HG02943 (cell line): Measurements from ENCODE around the gene PIK3C2G.
"Not testable (repeated sequence)": the region's sequence is repeated elsewhere in the genome, so short reads cannot be mapped to it uniquely, and the experiment has no call there.

Experiments used
- ATAC-seq: cut with Tn5 transposase; IDR thresholded peaks from one replicate; pipeline ENCODE4 v1.9.1; 2021; ENCODE audit warnings: mild to moderate bottlenecking, low read depth, moderate library complexity; ENCODE audit not compliant: unreplicated experiment

PIK3C2G gene

DNA sequence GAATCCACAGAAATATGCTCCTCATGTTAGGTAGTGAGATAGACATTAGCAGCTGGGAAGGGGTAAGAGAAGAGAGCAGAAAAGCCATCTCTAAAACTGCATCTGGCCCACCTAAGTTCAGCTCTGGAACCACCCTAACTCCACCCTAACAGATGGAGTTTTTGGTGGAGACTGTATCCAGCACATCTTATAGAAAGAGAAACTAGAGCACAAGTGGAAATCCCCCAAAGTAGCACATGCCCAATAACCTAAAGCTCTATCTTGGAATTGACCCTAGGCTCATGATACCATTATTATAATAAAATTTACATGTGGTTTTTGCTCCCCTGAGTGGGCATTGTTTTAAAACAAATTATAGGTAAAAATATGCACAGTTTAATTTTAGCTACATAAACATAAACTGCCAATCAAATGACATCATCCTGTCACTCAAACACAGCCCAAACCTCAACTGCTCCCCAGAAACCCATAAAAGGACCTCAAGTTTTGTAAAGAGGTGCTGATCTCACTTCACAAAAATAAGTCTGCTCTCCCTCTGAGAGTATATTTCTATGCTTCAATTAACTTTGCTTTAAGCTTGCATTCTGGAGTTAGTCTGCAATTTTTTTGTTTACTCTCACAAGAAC, 206.4 kb downstream of the PIK3C2G start:
- ATAC-seq = no peak

DNA sequence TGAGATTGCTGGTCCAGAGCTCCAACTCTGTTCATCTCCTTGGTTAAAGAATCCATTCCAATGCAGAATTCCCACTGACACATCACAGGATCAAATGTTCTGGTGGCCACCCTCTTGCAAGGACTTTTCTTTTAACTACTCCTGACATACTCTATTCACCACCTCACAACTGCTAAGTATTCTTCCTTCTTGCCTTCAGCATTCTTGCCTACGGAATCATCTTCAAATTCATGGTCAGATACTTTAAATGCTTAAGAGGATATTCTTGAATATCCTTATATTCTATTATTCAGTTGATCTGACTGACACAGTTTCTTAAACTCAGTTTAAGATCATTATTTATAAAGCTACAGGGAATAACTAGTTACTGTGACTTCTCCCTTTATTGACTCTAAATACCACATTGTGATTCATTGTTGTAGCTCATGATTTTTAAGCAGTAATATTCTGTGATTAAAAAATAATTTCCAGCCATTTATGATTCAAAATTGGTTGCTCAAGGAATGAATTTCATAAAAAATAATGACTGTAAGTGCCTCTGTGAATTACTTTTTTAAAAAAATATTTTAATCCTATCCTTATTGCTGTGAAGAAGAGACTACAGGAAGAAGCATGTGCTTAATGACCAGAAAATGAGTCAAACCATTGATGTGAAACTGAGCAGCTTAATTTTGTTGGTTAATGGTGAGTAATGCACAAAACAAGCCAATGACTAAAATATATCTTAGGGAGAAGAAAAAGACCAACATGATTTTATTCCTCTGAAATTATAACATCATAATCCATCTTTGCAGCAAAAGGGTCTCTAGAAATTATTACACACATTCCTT, 207.1 kb downstream of the PIK3C2G start:
- no peak for ATAC-seq

DNA sequence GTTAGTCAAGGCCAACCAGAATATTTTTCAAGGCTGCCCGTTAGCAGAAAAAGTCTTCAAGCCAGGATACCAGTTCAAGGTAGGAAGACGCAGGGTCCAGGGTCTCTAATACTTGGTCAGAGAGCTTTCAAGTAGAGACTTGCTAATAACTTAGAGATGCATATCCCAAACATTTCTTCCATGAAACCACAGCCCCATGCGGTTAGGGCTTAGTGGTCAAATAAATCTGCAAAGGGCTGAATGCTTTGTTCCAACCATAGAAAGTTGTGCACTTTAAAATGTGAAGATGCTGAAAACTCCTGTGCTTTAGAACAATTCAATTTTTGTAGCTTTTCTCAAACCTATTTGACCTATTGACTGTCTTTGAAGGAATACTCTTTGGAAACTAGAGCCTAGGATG, 208.9 kb downstream of the PIK3C2G start:
- no peak for ATAC-seq

GRCh38 chr12:18472304-18472703, 211.0 kb downstream of the PIK3C2G start:
- ATAC-seq = no peak

DNA sequence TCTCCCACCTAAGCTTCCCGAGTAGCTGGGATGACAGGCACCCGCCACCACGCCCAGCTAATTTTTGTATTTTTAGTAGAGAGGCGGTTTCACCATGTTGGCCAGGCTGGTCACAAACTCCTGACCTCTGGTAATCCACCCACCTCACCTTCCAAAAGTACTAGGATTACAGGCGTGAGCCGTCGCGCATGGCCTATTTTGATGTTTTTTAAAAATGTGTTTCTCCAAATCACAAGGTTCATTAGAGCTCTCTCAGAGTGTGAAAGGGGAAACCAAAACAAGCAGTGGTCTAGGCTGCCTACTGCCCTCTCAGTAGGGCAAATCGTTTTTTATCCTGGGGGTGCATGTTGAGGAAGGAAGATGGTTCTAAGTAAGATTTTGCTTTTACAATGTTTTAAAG, 211.5 kb downstream of the PIK3C2G start:
- ATAC-seq = no peak

- ATAC-seq = no peak
These were observed 215.5 kb downstream of the PIK3C2G start for GRCh38 chr12:18476861-18477260.

- ATAC-seq = no peak
These were observed 217.9 kb downstream of the PIK3C2G start for GRCh38 chr12:18479256-18479655.

GRCh38 chr12:18482601-18483120, 221.3 kb downstream of the PIK3C2G start:
- ATAC-seq = no peak

DNA sequence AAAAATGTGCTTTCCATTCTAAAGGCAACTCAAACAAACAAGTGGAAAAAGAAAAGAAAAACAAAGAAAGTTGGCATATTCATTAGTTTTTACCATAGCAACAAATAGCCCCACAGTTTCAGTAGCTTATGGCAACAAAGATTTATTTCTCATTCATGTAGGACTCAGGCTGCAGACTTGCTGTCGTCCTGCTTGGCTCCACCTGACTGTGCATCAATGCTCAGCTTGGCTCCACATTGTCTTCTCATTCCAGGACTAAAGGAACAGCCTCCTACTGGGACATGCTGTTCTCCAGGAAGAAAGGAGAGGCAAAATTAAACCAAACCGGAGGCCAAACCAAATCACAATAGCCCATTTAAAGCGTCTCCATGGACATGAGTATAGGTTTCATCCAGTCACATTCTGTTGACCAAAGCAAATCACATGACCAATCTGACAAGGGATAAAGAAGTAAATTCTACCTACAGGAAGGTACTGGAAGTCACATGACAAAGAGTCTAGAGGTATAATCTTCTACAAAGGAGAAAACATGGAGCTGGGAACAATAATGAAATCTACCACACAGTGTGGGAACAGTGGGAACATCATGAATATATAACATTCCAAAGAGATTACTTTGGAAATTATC, 222.5 kb downstream of the PIK3C2G start:
- ATAC-seq = no peak

GRCh38 chr12:18486036-18486435, 224.7 kb downstream of the PIK3C2G start:
- no peak for ATAC-seq

- ATAC-seq = no peak
These were observed 226.2 kb downstream of the PIK3C2G start for GRCh38 chr12:18487509-18487908.

DNA sequence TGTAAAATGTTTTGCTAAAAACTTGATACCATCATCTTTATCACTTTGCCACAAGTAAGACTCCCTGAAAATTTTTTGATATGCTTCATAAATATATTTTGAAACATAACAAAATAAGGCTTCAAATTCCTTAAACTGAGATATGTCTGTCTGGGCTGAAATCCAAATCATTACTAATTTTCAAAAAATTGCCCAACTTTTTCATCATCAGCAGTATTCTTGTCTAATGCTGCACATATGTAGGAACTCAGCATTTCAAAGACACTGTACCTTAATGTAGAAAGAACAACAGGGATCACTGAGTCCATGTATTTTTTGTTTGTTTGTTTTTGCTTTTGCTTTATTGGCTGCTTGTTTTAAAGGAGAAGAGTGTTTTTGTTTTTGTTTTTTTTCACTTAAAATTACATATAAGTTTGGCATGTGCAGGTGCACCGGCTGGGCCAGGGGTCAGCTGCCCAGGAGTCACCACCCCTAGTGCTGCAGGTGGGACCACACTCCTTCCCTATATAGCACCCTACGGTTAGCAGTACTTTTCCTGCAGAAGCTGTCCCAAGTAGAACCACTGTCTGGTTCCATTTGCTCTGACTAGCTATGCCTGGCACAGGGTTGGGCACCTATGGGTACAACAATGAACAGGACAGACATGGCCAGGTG, 231.2 kb downstream of the PIK3C2G start:
- no peak for ATAC-seq

DNA sequence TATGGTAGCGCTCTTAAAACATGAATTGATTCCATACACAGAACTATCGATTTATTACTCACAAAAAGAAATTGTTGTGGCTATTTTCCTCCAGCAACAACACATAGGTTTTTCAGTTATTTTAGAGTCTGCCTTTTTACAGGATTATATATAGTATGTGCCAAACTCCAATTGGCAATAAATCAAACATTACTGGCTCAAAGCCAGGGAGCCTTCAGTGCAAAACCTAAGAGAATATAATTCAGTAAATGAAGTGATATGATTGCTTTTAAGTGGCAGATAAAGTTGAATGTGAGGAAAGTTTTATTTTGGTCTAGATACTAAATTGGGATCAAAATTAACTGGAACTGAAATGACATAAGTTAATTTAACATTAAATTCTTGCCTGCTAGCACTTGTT, 234.8 kb downstream of the PIK3C2G start:
- ATAC-seq = no peak

DNA sequence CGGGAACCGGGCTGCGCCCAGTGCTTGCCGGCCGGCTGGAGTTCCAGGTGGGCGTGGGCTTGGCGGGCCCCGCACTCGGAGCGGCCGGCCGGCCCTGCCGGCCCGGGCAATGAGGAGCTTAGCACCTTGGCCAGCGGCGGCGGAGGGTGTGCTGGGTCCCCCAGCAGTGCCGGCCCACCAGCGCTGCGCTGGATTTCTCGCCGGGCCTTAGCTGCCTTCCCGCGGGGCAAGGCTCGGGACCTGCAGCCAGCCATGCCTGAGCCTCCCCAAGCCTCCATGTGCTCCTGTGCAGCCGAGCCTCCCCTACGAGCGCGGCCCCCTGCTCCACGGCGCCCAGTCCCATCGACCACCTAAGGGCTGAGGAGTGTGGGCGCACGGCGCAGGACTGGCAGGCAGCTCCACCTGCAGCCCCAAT, 238.8 kb downstream of the PIK3C2G start:
- not testable (repeated sequence) for ATAC-seq

GRCh38 chr12:18500736-18501135, 239.4 kb downstream of the PIK3C2G start:
- ATAC-seq = not testable (repeated sequence)

GRCh38 chr12:18502422-18502968, 241.2 kb downstream of the PIK3C2G start:
- no peak for ATAC-seq

GRCh38 chr12:18521461-18521860, 260.1 kb downstream of the PIK3C2G start:
- ATAC-seq = no peak

GRCh38 chr12:18522806-18523205, 261.5 kb downstream of the PIK3C2G start:
- no peak for ATAC-seq

- ATAC-seq = not testable (repeated sequence)
These were observed 281.2 kb downstream of the PIK3C2G start for GRCh38 chr12:18542497-18542896.

DNA sequence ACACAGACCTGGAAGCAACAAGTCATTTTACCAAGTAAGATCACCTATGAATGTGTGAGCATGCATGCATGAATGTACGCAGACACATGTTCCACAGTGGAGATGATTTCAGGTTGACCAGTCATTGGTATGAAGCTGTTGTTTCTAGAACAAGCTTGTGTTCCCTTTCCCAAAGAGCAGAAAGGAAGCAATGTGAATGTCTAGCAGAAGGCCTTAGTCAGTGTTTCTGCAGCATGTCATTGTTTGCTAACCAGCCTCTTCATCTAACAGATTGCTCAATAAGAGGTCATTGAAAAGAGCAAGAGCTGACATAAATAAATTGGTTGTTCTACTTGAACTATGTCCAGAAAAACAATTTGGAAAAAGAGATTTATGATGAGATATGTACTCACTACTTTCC, 285.1 kb downstream of the PIK3C2G start:
- ATAC-seq = no peak

DNA sequence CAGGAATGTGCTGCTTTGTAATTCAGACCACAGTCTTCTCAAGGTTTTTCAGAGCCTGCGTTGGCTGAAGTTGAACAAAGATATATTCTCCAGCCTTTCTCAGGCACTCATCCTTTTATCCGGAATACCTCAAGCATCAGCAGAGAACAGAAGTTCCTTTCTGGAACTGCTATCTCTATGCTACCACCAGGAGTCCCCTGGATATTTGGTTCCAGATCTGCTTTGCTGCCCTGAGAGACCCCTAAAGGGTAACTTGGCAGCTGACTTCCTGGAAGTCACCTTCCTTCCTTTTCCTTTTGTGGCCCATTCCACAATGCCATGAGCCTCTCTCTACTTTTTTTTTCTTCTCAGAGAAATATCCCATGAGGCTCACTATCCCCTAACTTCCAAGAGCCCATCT, 288.3 kb downstream of the PIK3C2G start:
- ATAC-seq = no peak
